Vagina (tissue), 2 donors: ENCODE data around the gene CBR3. TPM values are rescaled to one million over a fixed set of nuclear protein-coding genes. Genes with fewer than 3 reads are reported as not detected.

Experiments
- DNase-seq, 2 donors: peaks; one replicate each; pipeline ENCODE4 v3.0.0-alpha.2; 2017; ENCODE audit errors: extremely low spot score in 2 of 2
- H3K27ac ChIP-seq: fragments of 200-600 bp; sonication (generic); one replicate; pipeline ENCODE4 v1.5.1; 2019
- H3K27me3 ChIP-seq: fragments of 200-600 bp; sonication (generic); one replicate; pipeline ENCODE4 v1.5.1; 2019
- H3K36me3 ChIP-seq, 2 donors: fragments of 200-600 bp; sonication (generic); one replicate each; pipeline ENCODE4 v1.5.1; 2017 to 2019
- H3K4me1 ChIP-seq: fragments of 200-600 bp; sonication (generic); one replicate; pipeline ENCODE4 v1.5.1; 2019
- H3K4me3 ChIP-seq, 2 donors: fragments of 200-600 bp; sonication (generic); 1 replicate in 1 of 2; 2 replicates in 1 of 2; pipeline ENCODE4 v1.5.1; 2016 to 2019
- H3K9me3 ChIP-seq: fragments of 200-600 bp; sonication (generic); one replicate; pipeline ENCODE4 v1.5.1; 2019
- CTCF ChIP-seq, 3 experiments: fragments of 450-650 bp in 2 of 3; fragments of 200-600 bp in 1 of 3; sonication (generic) in 1 of 3; IDR thresholded peaks; one replicate each; pipeline ENCODE4 v1.5.1; 2017 to 2019; ENCODE audit warnings: antibody characterized with exemption in 3 of 3, mild to moderate bottlenecking in 2 of 3, moderate library complexity in 2 of 3
- POLR2A ChIP-seq, 2 donors: fragments of 450-650 bp; IDR thresholded peaks; one replicate each; pipeline ENCODE4 v1.6.1; 2017; ENCODE audit warnings: antibody characterized with exemption in 2 of 2, mild to moderate bottlenecking in 2 of 2, moderate library complexity in 2 of 2
- POLR2AphosphoS5 ChIP-seq, 2 donors: sonication (generic); formaldehyde crosslinking; IDR thresholded peaks; one replicate each; pipeline ENCODE4 v1.9.0; 2017; ENCODE audit warnings: antibody characterized with exemption in 2 of 2, mild to moderate bottlenecking in 2 of 2, low read depth in 1 of 2; ENCODE audit not compliant: insufficient read depth in 1 of 2
- intact Hi-C: fragments of 100-400 bp; cut with DNase I; formaldehyde crosslinking; loops from one replicate; pipeline ENCODE4 v1.15.1; 2023
- total RNA-seq: library from RNA; depleted of rRNA; stranded (reverse); fragments of >200 nt; gene quantifications from one replicate; pipeline ENCODE4 v1.2.3, GENCODE V29; 2016

Gene CBR3
- total RNA-seq, 1 donor from 2014 or later, result 45.2 TPM

- intact Hi-C loops, result no loop called here
Observed at GRCh38 chr21:36145259-36145658, 10.4 kb downstream of the CBR3 start.

GRCh38 chr21:36147911-36148310 lies 13.0 kb downstream of the CBR3 start:
- peaks cover 13% of the 10 kb centered on the region for H3K4me1 ChIP-seq
- no peak for DNase-seq
- H3K27ac ChIP-seq, result no peak overlapping the region
- no peaks in the 10 kb centered on the region for H3K27me3 ChIP-seq
- intact Hi-C loops, result no loop called here
- TF ChIP-seq CTCF (IDR thresholded peaks at IDR 0.05), result no peak
- peaks cover 0 to 2% of the 10 kb centered on the region in 2 donors for H3K36me3 ChIP-seq
- no peaks in the 10 kb centered on the region for H3K9me3 ChIP-seq
- no peak overlapping the region for H3K4me3 ChIP-seq

More at GRCh38 chr21:36145259-36145658, 10.4 kb downstream of the CBR3 start:
- Histone ChIP-seq H3K27ac (no peak overlapping the region), H3K4me3 (no peak overlapping the region), H3K9me3 (no peaks in the 10 kb centered on the region), H3K4me1 (peaks cover 11% of the 10 kb centered on the region), H3K36me3 (peaks cover 0 to 2% of the 10 kb centered on the region in 2 donors), H3K27me3 (no peaks in the 10 kb centered on the region)
- TF ChIP-seq POLR2A (IDR thresholded peaks at IDR 0.05) (no peak), CTCF (IDR thresholded peaks at IDR 0.05) (no peak), POLR2AphosphoS5 (IDR thresholded peaks at IDR 0.05; ENCODE audit: insufficient read depth in 1 of 2, low read depth in 1 of 2) (no peak)
- DNase-seq, result no peak

- H3K4me3 ChIP-seq, result no peak overlapping the region
- no peak for DNase-seq
- no peaks in the 10 kb centered on the region for H3K9me3 ChIP-seq
- TF ChIP-seq CTCF (IDR thresholded peaks at IDR 0.05) (no peak), POLR2A (IDR thresholded peaks at IDR 0.05) (no peak), POLR2AphosphoS5 (IDR thresholded peaks at IDR 0.05; ENCODE audit: insufficient read depth in 1 of 2, low read depth in 1 of 2) (no peak)
- H3K27ac ChIP-seq, result no peak overlapping the region
- H3K27me3 ChIP-seq, result no peaks in the 10 kb centered on the region
- intact Hi-C loops, result no loop called here
- peaks cover 13% of the 10 kb centered on the region for H3K4me1 ChIP-seq
- H3K36me3 ChIP-seq, result peaks cover 0 to 2% of the 10 kb centered on the region in 2 donors
Observed at GRCh38 chr21:36148886-36149285, 14.0 kb downstream of the CBR3 start.

- TF ChIP-seq CTCF (IDR thresholded peaks at IDR 0.05), result no peak
- TF ChIP-seq POLR2AphosphoS5 (IDR thresholded peaks at IDR 0.05; ENCODE audit: insufficient read depth in 1 of 2, low read depth in 1 of 2), result no peak
- no peak for TF ChIP-seq POLR2A (IDR thresholded peaks at IDR 0.05)
- H3K4me1 ChIP-seq, result peaks cover 14% of the 10 kb centered on the region
- no peak for DNase-seq
Observed at GRCh38 chr21:36149788-36150711, 15.2 kb downstream of the CBR3 start.

More at GRCh38 chr21:36149788-36150711, 15.2 kb downstream of the CBR3 start:
- peak overlapping the region; percentile 63 for H3K27ac ChIP-seq
- peaks cover 0 to 2% of the 10 kb centered on the region in 2 donors for H3K36me3 ChIP-seq
- H3K9me3 ChIP-seq, result no peaks in the 10 kb centered on the region
- H3K27me3 ChIP-seq, result no peaks in the 10 kb centered on the region
- intact Hi-C loops, result no loop called here
- no peak overlapping the region for H3K4me3 ChIP-seq
